ENCODE results near the gene CATSPERD.
"Not testable (repeated sequence)": the region's sequence is repeated elsewhere in the genome, so short reads cannot be mapped to it uniquely, and the experiment has no call there.

CATSPERD gene

GRCh38 chr19:5767949-5768348, 47.5 kb downstream of the CATSPERD start:
- no peak overlapping the region for H3K4me3 ChIP-seq (ENCODE audit: low read depth, low read length)
- no peak for DNase-seq (ENCODE audit: low read depth)
- TF ChIP-seq MAX (IDR thresholded peaks at IDR 0.05; ENCODE audit: low read depth, low read length) (no peak), POLR2A (IDR thresholded peaks at IDR 0.05; ENCODE audit: extremely low read depth, insufficient read length) (no peak), CTCF (IDR thresholded peaks at IDR 0.05; ENCODE audit: low read depth, low read length) (no peak), MYC (IDR thresholded peaks at IDR 0.05; ENCODE audit: low read depth, low read length) (no peak)

GRCh38 chr19:5772416-5772815, 52.0 kb downstream of the CATSPERD start:
- no peak for TF ChIP-seq MYC (IDR thresholded peaks at IDR 0.05; ENCODE audit: low read depth, low read length)
- TF ChIP-seq MAX (IDR thresholded peaks at IDR 0.05; ENCODE audit: low read depth, low read length): no peak
- TF ChIP-seq CTCF (IDR thresholded peaks at IDR 0.05; ENCODE audit: low read depth, low read length): no peak
- TF ChIP-seq POLR2A (IDR thresholded peaks at IDR 0.05; ENCODE audit: extremely low read depth, insufficient read length): no peak
- DNase-seq (ENCODE audit: low read depth): no peak
- no peak overlapping the region for H3K4me3 ChIP-seq (ENCODE audit: low read depth, low read length)

GRCh38 chr19:5773276-5773675, 52.8 kb downstream of the CATSPERD start:
- H3K4me3 ChIP-seq (ENCODE audit: low read depth, low read length): no peak overlapping the region
- no peak for DNase-seq (ENCODE audit: low read depth)
- TF ChIP-seq CTCF (IDR thresholded peaks at IDR 0.05; ENCODE audit: low read depth, low read length): no peak
- no peak for TF ChIP-seq POLR2A (IDR thresholded peaks at IDR 0.05; ENCODE audit: extremely low read depth, insufficient read length)
- TF ChIP-seq MAX (IDR thresholded peaks at IDR 0.05; ENCODE audit: low read depth, low read length): no peak
- no peak for TF ChIP-seq MYC (IDR thresholded peaks at IDR 0.05; ENCODE audit: low read depth, low read length)

- TF ChIP-seq POLR2A (IDR thresholded peaks at IDR 0.05; ENCODE audit: extremely low read depth, insufficient read length): no peak
- DNase-seq (ENCODE audit: low read depth): no peak
- H3K4me3 ChIP-seq (ENCODE audit: low read depth, low read length): no peak overlapping the region
Measured at GRCh38 chr19:5774921-5775320, 54.5 kb downstream of the CATSPERD start.

GRCh38 chr19:5775668-5776309, 55.4 kb downstream of the CATSPERD start:
- H3K4me3 ChIP-seq (ENCODE audit: low read depth, low read length): no peak overlapping the region
- TF ChIP-seq MYC (IDR thresholded peaks at IDR 0.05; ENCODE audit: low read depth, low read length): no peak
- TF ChIP-seq POLR2A (IDR thresholded peaks at IDR 0.05; ENCODE audit: extremely low read depth, insufficient read length): no peak
- no peak for TF ChIP-seq MAX (IDR thresholded peaks at IDR 0.05; ENCODE audit: low read depth, low read length)
- TF ChIP-seq CTCF (IDR thresholded peaks at IDR 0.05; ENCODE audit: low read depth, low read length): no peak
- DNase-seq (ENCODE audit: low read depth): no peak

- no peak for DNase-seq (ENCODE audit: low read depth)
- TF ChIP-seq MYC (IDR thresholded peaks at IDR 0.05; ENCODE audit: low read depth, low read length): no peak
- no peak for TF ChIP-seq CTCF (IDR thresholded peaks at IDR 0.05; ENCODE audit: low read depth, low read length)
Measured at GRCh38 chr19:5778402-5778801, 58.0 kb downstream of the CATSPERD start.

GRCh38 chr19:5780916-5781315, 60.5 kb downstream of the CATSPERD start:
- DNase-seq (ENCODE audit: low read depth); H3K4me3 ChIP-seq (ENCODE audit: low read depth, low read length): not testable (repeated sequence)

More at GRCh38 chr19:5778402-5778801, 58.0 kb downstream of the CATSPERD start:
- no peak overlapping the region for H3K4me3 ChIP-seq (ENCODE audit: low read depth, low read length)
